Adipocyte (in vitro differentiated cells): ENCODE measurements around the gene MED12.

ENCODE experiments used
- DNase-seq: peaks from one replicate; pipeline ENCODE4 v3.0.0-alpha.2; 2015; ENCODE audit warnings: low read depth
- H3K27me3 ChIP-seq: replicated peaks from 2 replicates; pipeline ENCODE4 v1.7.0; 2013; ENCODE audit warnings: mild to moderate bottlenecking, low read length, moderate library complexity; ENCODE audit not compliant: control insufficient read depth, insufficient read depth
- H3K36me3 ChIP-seq: 2 replicates; pipeline ENCODE4 v1.7.0; 2013; ENCODE audit warnings: low read length, mild to moderate bottlenecking, moderate library complexity; ENCODE audit not compliant: control insufficient read depth, insufficient read depth, severe bottlenecking
- H3K4me1 ChIP-seq: 2 replicates; pipeline ENCODE4 v1.7.0; 2013; ENCODE audit warnings: mild to moderate bottlenecking, low read length, moderate library complexity; ENCODE audit not compliant: control insufficient read depth, insufficient read depth
- H3K4me3 ChIP-seq: 2 replicates; pipeline ENCODE4 v1.7.0; 2013; ENCODE audit warnings: mild to moderate bottlenecking, low read length, moderate library complexity
- H3K9ac ChIP-seq: 2 replicates; pipeline ENCODE4 v1.7.0; 2013; ENCODE audit warnings: mild to moderate bottlenecking, low read length, moderate library complexity
- H3K9me3 ChIP-seq: 2 replicates; pipeline ENCODE4 v1.7.0; 2013; ENCODE audit warnings: mild to moderate bottlenecking, low read length, moderate library complexity; ENCODE audit not compliant: control insufficient read depth

The MED12 gene

GRCh38 chrX:71118032-71118984 is at the start of gene MED12:
TSS of gene MED12 (plus strand) at chrX:71118596. CDS start at chrX:71118755, 159 bp downstream.
- Histone ChIP-seq H3K4me1 (no peaks in the 10 kb centered on the region), H3K9ac (peak within 1 kb of the TSS; percentile 84), H3K4me3 (peak within 1 kb of the TSS; percentile 79), H3K27me3 (peaks cover 4% of the 10 kb centered on the region), H3K36me3 (peaks cover 25% of the 10 kb centered on the region), H3K9me3 (no peaks in the 10 kb centered on the region)
- peak; percentile 89 for DNase-seq

GRCh38 chrX:71070531-71070930 is 47.9 kb upstream of the MED12 start:
- Histone ChIP-seq H3K4me1 (no peaks in the 10 kb centered on the region), H3K36me3 (no peaks in the 10 kb centered on the region), H3K27me3 (peaks cover 13% of the 10 kb centered on the region), H3K9me3 (no peaks in the 10 kb centered on the region), H3K9ac (no peak overlapping the region), H3K4me3 (no peak overlapping the region)
- no peak for DNase-seq

- Histone ChIP-seq H3K36me3 (no peaks in the 10 kb centered on the region), H3K4me3 (no peak overlapping the region), H3K27me3 (peaks cover 9% of the 10 kb centered on the region), H3K9me3 (no peaks in the 10 kb centered on the region), H3K4me1 (no peaks in the 10 kb centered on the region), H3K9ac (no peak overlapping the region)
- DNase-seq, result peak; percentile 34
These were observed 36.9 kb upstream of the MED12 start for GRCh38 chrX:71081330-71082123.

- no peak overlapping the region for H3K9ac ChIP-seq
These were observed 36.2 kb upstream of the MED12 start for GRCh38 chrX:71082124-71082647.

GRCh38 chrX:71082822-71083221 is 35.6 kb upstream of the MED12 start:
- Histone ChIP-seq H3K4me1 (no peaks in the 10 kb centered on the region), H3K9ac (no peak overlapping the region), H3K27me3 (peaks cover 4% of the 10 kb centered on the region), H3K4me3 (no peak overlapping the region), H3K36me3 (no peaks in the 10 kb centered on the region), H3K9me3 (no peaks in the 10 kb centered on the region)
- DNase-seq, result no peak

More at GRCh38 chrX:71082124-71082647, 36.2 kb upstream of the MED12 start:
- Histone ChIP-seq H3K9me3 (no peaks in the 10 kb centered on the region), H3K27me3 (peaks cover 4% of the 10 kb centered on the region), H3K36me3 (no peaks in the 10 kb centered on the region), H3K4me1 (no peaks in the 10 kb centered on the region), H3K4me3 (no peak overlapping the region)
- no peak for DNase-seq

GRCh38 chrX:71085900-71086299 is 32.5 kb upstream of the MED12 start:
- Histone ChIP-seq H3K4me3 (no peak overlapping the region), H3K27me3 (peaks cover 4% of the 10 kb centered on the region), H3K9me3 (no peaks in the 10 kb centered on the region), H3K9ac (no peak overlapping the region), H3K4me1 (no peaks in the 10 kb centered on the region), H3K36me3 (no peaks in the 10 kb centered on the region)
- DNase-seq, result no peak

GRCh38 chrX:71091263-71091662 is 27.1 kb upstream of the MED12 start:
- Histone ChIP-seq H3K4me1 (peaks cover 2% of the 10 kb centered on the region), H3K9ac (no peak overlapping the region), H3K4me3 (no peak overlapping the region), H3K9me3 (no peaks in the 10 kb centered on the region), H3K36me3 (no peaks in the 10 kb centered on the region), H3K27me3 (peaks cover 1% of the 10 kb centered on the region)
- DNase-seq, result no peak

GRCh38 chrX:71095033-71095432 is 23.4 kb upstream of the MED12 start:
- DNase-seq, result peak; percentile 4
- Histone ChIP-seq H3K4me1 (peaks cover 2% of the 10 kb centered on the region), H3K9ac (peak overlapping the region; percentile 80), H3K9me3 (no peaks in the 10 kb centered on the region), H3K36me3 (no peaks in the 10 kb centered on the region), H3K4me3 (peak overlapping the region; percentile 84), H3K27me3 (peaks cover 13% of the 10 kb centered on the region)

- H3K4me3 ChIP-seq, result peak within 1 kb of the TSS; percentile 86
- H3K36me3 ChIP-seq, result no peaks in the 10 kb centered on the region
- peaks cover 2% of the 10 kb centered on the region for H3K4me1 ChIP-seq
- DNase-seq, result peak; percentile 92
- H3K9me3 ChIP-seq, result no peaks in the 10 kb centered on the region
- peaks cover 13% of the 10 kb centered on the region for H3K27me3 ChIP-seq
- H3K9ac ChIP-seq, result peak within 1 kb of the TSS; percentile 80
These were observed 22.8 kb upstream of the MED12 start, which contains the start of gene FOXO4 for GRCh38 chrX:71095555-71095980. TSS of gene FOXO4 (plus strand) at chrX:71095851. CDS start at chrX:71096529, 678 bp downstream.

- Histone ChIP-seq H3K9ac (peak overlapping the region; percentile 77), H3K4me3 (peak overlapping the region; percentile 86), H3K27me3 (peaks cover 18% of the 10 kb centered on the region), H3K9me3 (no peaks in the 10 kb centered on the region), H3K4me1 (peaks cover 2% of the 10 kb centered on the region), H3K36me3 (no peaks in the 10 kb centered on the region)
- DNase-seq, result no peak
These were observed 22.2 kb upstream of the MED12 start for GRCh38 chrX:71095981-71096759.
